Gastroesophageal sphincter (tissue), 3 donors: ENCODE data around the gene ONECUT2.

Experiments
- POLR2A ChIP-seq, 2 donors: fragments of 450-650 bp; IDR thresholded peaks; one replicate each; pipeline ENCODE4 v1.6.1; 2017; ENCODE audit warnings: antibody characterized with exemption in 2 of 2, mild to moderate bottlenecking in 2 of 2, moderate library complexity in 1 of 2
- TF ChIP-seq, protein P1 (sequence below), 4 experiments: fragments of 200-600 bp in 2 of 4; fragments of 450-650 bp in 2 of 4; sonication (generic) in 1 of 4; IDR thresholded peaks; one replicate each; pipeline ENCODE4 v1.5.1; 2017 to 2019; ENCODE audit warnings: antibody characterized with exemption in 4 of 4, mild to moderate bottlenecking in 2 of 4, moderate library complexity in 2 of 4

DNA sequence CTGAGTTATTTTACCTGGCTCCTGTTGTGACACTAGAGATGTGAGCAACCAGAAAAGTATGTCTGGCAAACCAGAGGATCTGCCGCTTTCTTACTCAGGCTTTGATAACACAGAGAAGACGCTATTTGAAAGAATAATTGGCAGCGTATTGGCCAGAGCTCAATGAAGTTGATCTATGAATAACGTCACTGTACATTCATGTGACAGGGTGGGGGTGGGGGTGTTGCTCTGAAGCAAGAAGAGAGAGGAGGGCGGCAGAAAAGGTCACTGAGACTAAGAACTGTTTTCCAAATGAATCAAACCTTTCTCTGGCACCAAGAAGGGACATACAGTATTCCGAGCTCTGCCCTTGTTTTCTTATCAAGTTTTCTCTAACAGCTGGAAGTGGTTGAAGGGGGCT lies 1.7 kb upstream of the ONECUT2 start:
- TF ChIP-seq POLR2A (IDR thresholded peaks at IDR 0.05): no peak
- TF ChIP-seq, protein P1, sequence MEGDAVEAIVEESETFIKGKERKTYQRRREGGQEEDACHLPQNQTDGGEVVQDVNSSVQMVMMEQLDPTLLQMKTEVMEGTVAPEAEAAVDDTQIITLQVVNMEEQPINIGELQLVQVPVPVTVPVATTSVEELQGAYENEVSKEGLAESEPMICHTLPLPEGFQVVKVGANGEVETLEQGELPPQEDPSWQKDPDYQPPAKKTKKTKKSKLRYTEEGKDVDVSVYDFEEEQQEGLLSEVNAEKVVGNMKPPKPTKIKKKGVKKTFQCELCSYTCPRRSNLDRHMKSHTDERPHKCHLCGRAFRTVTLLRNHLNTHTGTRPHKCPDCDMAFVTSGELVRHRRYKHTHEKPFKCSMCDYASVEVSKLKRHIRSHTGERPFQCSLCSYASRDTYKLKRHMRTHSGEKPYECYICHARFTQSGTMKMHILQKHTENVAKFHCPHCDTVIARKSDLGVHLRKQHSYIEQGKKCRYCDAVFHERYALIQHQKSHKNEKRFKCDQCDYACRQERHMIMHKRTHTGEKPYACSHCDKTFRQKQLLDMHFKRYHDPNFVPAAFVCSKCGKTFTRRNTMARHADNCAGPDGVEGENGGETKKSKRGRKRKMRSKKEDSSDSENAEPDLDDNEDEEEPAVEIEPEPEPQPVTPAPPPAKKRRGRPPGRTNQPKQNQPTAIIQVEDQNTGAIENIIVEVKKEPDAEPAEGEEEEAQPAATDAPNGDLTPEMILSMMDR (IDR thresholded peaks at IDR 0.05): no peak
